H1 (cell line): ENCODE results near the gene APOBEC2. TPM values are rescaled to one million over a fixed set of nuclear protein-coding genes. Genes with fewer than 3 reads are reported as not detected.

Experiments used
- CHD7 ChIP-seq: fragments of 300-600 bp; sonication (generic); IDR thresholded peaks from 2 replicates; pipeline ENCODE4 v1.7.1; 2012; ENCODE audit warnings: low read length, moderate library complexity, mild to moderate bottlenecking, inconsistent platforms; ENCODE audit not compliant: insufficient replicate concordance
- CTBP2 ChIP-seq: IDR thresholded peaks from 2 replicates; pipeline ENCODE4 v1.7.0; 2011; ENCODE audit warnings: borderline replicate concordance, mild to moderate bottlenecking, moderate library complexity, mixed read lengths, low read length; ENCODE audit not compliant: insufficient read depth, insufficient read length
- KDM1A ChIP-seq: fragments of 200-600, 300-600 bp; sonication (generic); IDR thresholded peaks from 2 replicates; pipeline ENCODE4 v1.7.1; 2016; ENCODE audit warnings: mild to moderate bottlenecking, low read length, borderline replicate concordance
- polyA plus RNA-seq, 7 experiments: library from polyadenylated mRNA; depleted of rRNA in 3 of 7; stranded (reverse) in 5 of 7; unstranded in 2 of 7; fragments of >200 nt in 5 of 7; fragments of 200-250 nt in 2 of 7; gene quantifications; 1 replicate in 5 of 7; 2 replicates in 1 of 7; 4 replicates in 1 of 7; pipeline versions ENCODE4 v1.2.1 to v1.2.3, GENCODE V29; 2011 to 2013; ENCODE audit warnings: missing spikeins in 2 of 7, mixed read lengths in 2 of 7
- total RNA-seq: library from RNA; stranded (reverse); fragmentation: NEBNext Ultra II Directional; extraction: Animal tissue kit (Norgen Biotek cat#: 25700); gene quantifications from 2 replicates; pipeline ENCODE4 v1.2.1, GENCODE V29; 2021

Gene APOBEC2
- total and polyA plus RNA-seq, 2 of the 8 experiments (the other 6 are each of a cell fraction or from before 2014, with no cell fraction given) = not detected

- no peak for TF ChIP-seq CHD7
- no peak for TF ChIP-seq CTBP2
- TF ChIP-seq KDM1A = no peak
Observed at GRCh38 chr6:41053041-41053440, at the start of gene APOBEC2 (continued).
